T-cell (primary cell): ENCODE measurements around the gene DCAF6. TPM values are rescaled to one million over a fixed set of nuclear protein-coding genes. Genes with fewer than 3 reads are reported as not detected.

Source experiments
- ATAC-seq, 4 experiments: fragments of 200-7000 bp in 3 of 4; fragments of 150-1000 bp in 1 of 4; cut with Tn5 transposase; replicated peaks in 1 of 4; 1 replicate in 3 of 4; 2 replicates in 1 of 4; pipeline ENCODE4 v1.10.0; 2021; ENCODE audit warnings: moderate library complexity in 3 of 4, mild to moderate bottlenecking in 2 of 4, moderate number of reproducible peaks in 1 of 4
- CTCF ChIA-PET, 2 donors: fragments of 300-600 bp; sonication (Branson Sonifier 250); formaldehyde crosslinking; loops; one replicate each; lab custom pipeline; 2022; ENCODE audit warnings: antibody characterized with exemption in 2 of 2; lab: Charles Lee
- POLR2A ChIA-PET, 2 donors: fragments of 300-600 bp; sonication (Branson Sonifier 250); formaldehyde crosslinking; loops; one replicate each; lab custom pipeline; 2022; ENCODE audit warnings: antibody characterized with exemption in 2 of 2; lab: Charles Lee
- DNase-seq, 35 experiments: peaks; one replicate each; pipeline versions ENCODE4 v3.0.0 to v3.0.0-alpha.2; 2013 to 2023
- H3K27ac ChIP-seq: one replicate; pipeline ENCODE4 v1.5.1; 2013; ENCODE audit warnings: low read length
- H3K27me3 ChIP-seq, 2 experiments: replicated peaks in 1 of 2; 1 replicate in 1 of 2; 2 replicates in 1 of 2; pipeline versions ENCODE4 v1.6.1 to v1.7.0; 2013; ENCODE audit warnings: low read length in 1 of 2, mixed read lengths in 1 of 2; ENCODE audit not compliant: control insufficient read depth in 2 of 2, insufficient read depth in 2 of 2; ENCODE audit errors: extremely low read depth in 1 of 2
- H3K36me3 ChIP-seq, 2 donors: 1 replicate in 1 of 2; 2 replicates in 1 of 2; pipeline versions ENCODE4 v1.6.1 to v1.7.0; 2013; ENCODE audit warnings: low read length in 1 of 2; ENCODE audit not compliant: control insufficient read depth in 2 of 2, insufficient read depth in 1 of 2; ENCODE audit errors: extremely low read depth in 1 of 2
- H3K4me1 ChIP-seq, 2 experiments: 1 replicate in 1 of 2; 2 replicates in 1 of 2; pipeline versions ENCODE4 v1.6.1 to v1.7.0; 2013; ENCODE audit warnings: low read length in 2 of 2, mixed read lengths in 1 of 2; ENCODE audit not compliant: insufficient read depth in 2 of 2, control insufficient read depth in 1 of 2; ENCODE audit errors: extremely low read depth in 1 of 2
- H3K4me3 ChIP-seq, 2 donors: 1 replicate in 1 of 2; 2 replicates in 1 of 2; pipeline versions ENCODE4 v1.5.1 to v1.7.0; 2013; ENCODE audit warnings: mild to moderate bottlenecking in 2 of 2, low read length in 1 of 2, moderate library complexity in 1 of 2; ENCODE audit not compliant: control insufficient read depth in 1 of 2; ENCODE audit errors: extremely low read depth in 1 of 2
- H3K9me3 ChIP-seq: 2 replicates; pipeline ENCODE4 v1.7.0; 2013
- H3K27ac Mint-ChIP-seq, 2 donors: one replicate each; pipeline ENCODE4 v1.8.0; 2020 to 2021; ENCODE audit warnings: mild to moderate bottlenecking in 2 of 2, mixed read lengths in 2 of 2
- H3K27me3 Mint-ChIP-seq, 2 donors: one replicate each; pipeline ENCODE4 v1.8.0; 2021 to 2022; ENCODE audit warnings: mixed read lengths in 2 of 2
- H3K36me3 Mint-ChIP-seq: one replicate; pipeline ENCODE4 v1.8.0; 2021; ENCODE audit warnings: mixed read lengths
- H3K4me1 Mint-ChIP-seq, 3 donors: one replicate each; pipeline ENCODE4 v1.8.0; 2020 to 2022; ENCODE audit warnings: mixed read lengths in 3 of 3, mild to moderate bottlenecking in 1 of 3
- H3K4me3 Mint-ChIP-seq, 3 donors: one replicate each; pipeline ENCODE4 v1.8.0; 2020 to 2022; ENCODE audit warnings: mild to moderate bottlenecking in 3 of 3, mixed read lengths in 3 of 3, moderate library complexity in 3 of 3
- H3K9me3 Mint-ChIP-seq, 3 donors: one replicate each; pipeline ENCODE4 v1.8.0; 2020 to 2022; ENCODE audit warnings: mixed read lengths in 3 of 3
- WGBS: methylation state at CpG from one replicate; pipeline ENCODE4 v1.1.5; 2013; ENCODE audit warnings: missing lambda C conversion rate; ENCODE audit not compliant: insufficient coverage; 5-methylcytosine and 5-hydroxymethylcytosine counted together
- total RNA-seq, 35 experiments: library from RNA in 6 of 35; stranded (reverse) in 6 of 35; fragments of 120-200 nt in 1 of 35; gene quantifications; one replicate each; pipeline versions ENCODE4 v1.2.1 to v1.2.4 and lab custom pipeline; 2013 to 2026

DCAF6 gene
- total RNA-seq, 5 donors from 2014 or later (not counting 1 experiment from before 2014, with no cell fraction given), result 21.6 to 27.4 (median 26.9) TPM

GRCh38 chr1:167964646-167965045 is 28.2 kb downstream of the DCAF6 start:
- H3K9me3 ChIP-seq, result no peaks in the 10 kb centered on the region
- Mint-ChIP-seq H3K4me3 (no peak overlapping the region), H3K36me3 (peaks cover 49% of the 10 kb centered on the region), H3K9me3 (no peaks in the 10 kb centered on the region), H3K27ac (no peak overlapping the region), H3K27me3 (no peaks in the 10 kb centered on the region), H3K4me1 (peaks cover 9 to 29% (median 16%) of the 10 kb centered on the region in 3 donors)
- no peak overlapping the region for H3K4me3 ChIP-seq
- ChIA-PET POLR2A (no interaction called here), CTCF (interaction anchor here in 1 of 2 donors (0.7 kb wide), 1 partner anchor 30 kb away, joined by 3 read pairs; no protein-coding TSS in a partner anchor)
- H3K27me3 ChIP-seq, result no peaks in the 10 kb centered on the region
- H3K27ac ChIP-seq, result no peak overlapping the region
- WGBS, result 96% methylated on average over 3 of the region's 4 CpGs
- ATAC-seq (no peak), DNase-seq (no peak)
- peaks cover 5% of the 10 kb centered on the region in 2 donors for H3K36me3 ChIP-seq
- H3K4me1 ChIP-seq, result no peaks in the 10 kb centered on the region

- H3K27me3 ChIP-seq, result no peaks in the 10 kb centered on the region
- Mint-ChIP-seq H3K36me3 (peaks cover 49% of the 10 kb centered on the region), H3K9me3 (no peaks in the 10 kb centered on the region), H3K27ac (no peak overlapping the region), H3K4me3 (no peak overlapping the region), H3K4me1 (peaks cover 5 to 22% (median 15%) of the 10 kb centered on the region in 3 donors), H3K27me3 (no peaks in the 10 kb centered on the region)
- ChIA-PET POLR2A (no interaction called here), CTCF (interaction anchor here in 1 of 2 donors (0.7 to 1.1 kb wide), 2 partner anchors 10 to 144 kb away, joined by 3 read pairs; no protein-coding TSS in a partner anchor)
- peaks cover 5% of the 10 kb centered on the region in 2 donors for H3K36me3 ChIP-seq
- H3K4me1 ChIP-seq, result no peaks in the 10 kb centered on the region
- ATAC-seq (no peak), DNase-seq (no peak)
- H3K27ac ChIP-seq, result no peak overlapping the region
- H3K4me3 ChIP-seq, result no peak overlapping the region
- no peaks in the 10 kb centered on the region for H3K9me3 ChIP-seq
- no CpG with 5 or more reads among the region's 4 CpGs for WGBS
Measured at GRCh38 chr1:167966050-167966449, 29.6 kb downstream of the DCAF6 start.

- POLR2A ChIA-PET, result no interaction called here
- no peak overlapping the region for H3K4me3 Mint-ChIP-seq
- no peak overlapping the region for H3K27ac ChIP-seq
Measured at GRCh38 chr1:167968569-167968968, 32.1 kb downstream of the DCAF6 start.

GRCh38 chr1:167973832-167974231 is 37.3 kb downstream of the DCAF6 start:
- H3K4me3 Mint-ChIP-seq, result no peak overlapping the region
- Histone ChIP-seq H3K27ac (no peak overlapping the region), H3K4me1 (no peaks in the 10 kb centered on the region), H3K9me3 (no peaks in the 10 kb centered on the region), H3K27me3 (no peaks in the 10 kb centered on the region), H3K36me3 (peaks cover 6 to 11% of the 10 kb centered on the region in 2 donors), H3K4me3 (no peak overlapping the region)
- DNase-seq (no peak), ATAC-seq (no peak)
- peaks cover 0 to 2% (median 0%) of the 10 kb centered on the region in 3 donors for H3K4me1 Mint-ChIP-seq
- H3K36me3 Mint-ChIP-seq, result peaks cover 48% of the 10 kb centered on the region
- H3K27ac Mint-ChIP-seq, result no peak overlapping the region
- ChIA-PET CTCF (no interaction called here), POLR2A (no interaction called here)
- peaks cover 0 to 4% (median 0%) of the 10 kb centered on the region in 3 donors for H3K9me3 Mint-ChIP-seq
- no peaks in the 10 kb centered on the region for H3K27me3 Mint-ChIP-seq
- WGBS, result no CpG with 5 or more reads among the region's 2 CpGs

More at GRCh38 chr1:167968569-167968968, 32.1 kb downstream of the DCAF6 start:
- DNase-seq, result no peak
- CTCF ChIA-PET, result no interaction called here
- WGBS, result 100% methylated on average over 3 of the region's 3 CpGs
- H3K4me3 ChIP-seq, result no peak overlapping the region
- no peak for ATAC-seq
- H3K4me1 Mint-ChIP-seq, result peaks cover 2 to 11% (median 8%) of the 10 kb centered on the region in 3 donors
- H3K4me1 ChIP-seq, result no peaks in the 10 kb centered on the region
- peaks cover 50% of the 10 kb centered on the region for H3K36me3 Mint-ChIP-seq
- H3K27ac Mint-ChIP-seq, result no peak overlapping the region
- peaks cover 5% of the 10 kb centered on the region in 2 donors for H3K36me3 ChIP-seq
- no peaks in the 10 kb centered on the region for H3K9me3 ChIP-seq
- no peaks in the 10 kb centered on the region for H3K27me3 Mint-ChIP-seq
- H3K27me3 ChIP-seq, result no peaks in the 10 kb centered on the region
- no peaks in the 10 kb centered on the region for H3K9me3 Mint-ChIP-seq

GRCh38 chr1:167974698-167975097 is 38.2 kb downstream of the DCAF6 start:
- Histone ChIP-seq H3K9me3 (no peaks in the 10 kb centered on the region), H3K27me3 (no peaks in the 10 kb centered on the region), H3K4me3 (no peak overlapping the region), H3K4me1 (no peaks in the 10 kb centered on the region), H3K27ac (no peak overlapping the region), H3K36me3 (peaks cover 6 to 13% of the 10 kb centered on the region in 2 donors)
- H3K4me1 Mint-ChIP-seq, result peaks cover 0 to 2% (median 0%) of the 10 kb centered on the region in 3 donors
- no CpG with 5 or more reads among the region's 4 CpGs for whole genome bisulfite sequencing
- ATAC-seq, result no peak
- H3K27ac Mint-ChIP-seq, result no peak overlapping the region
- H3K9me3 Mint-ChIP-seq, result peaks cover 0 to 4% (median 0%) of the 10 kb centered on the region in 3 donors
- DNase-seq, result no peak
- CTCF ChIA-PET, result no interaction called here
- no peaks in the 10 kb centered on the region for H3K27me3 Mint-ChIP-seq
- POLR2A ChIA-PET, result no interaction called here
- no peak overlapping the region for H3K4me3 Mint-ChIP-seq
- H3K36me3 Mint-ChIP-seq, result peaks cover 54% of the 10 kb centered on the region

GRCh38 chr1:167977245-167977644 is 40.8 kb downstream of the DCAF6 start:
- H3K4me3 ChIP-seq, result no peak overlapping the region
- no peaks in the 10 kb centered on the region for H3K27me3 Mint-ChIP-seq
- no peaks in the 10 kb centered on the region for H3K4me1 ChIP-seq
- DNase-seq, result no peak
- WGBS, result no CpG with 5 or more reads among the region's 1 CpG
- ChIA-PET POLR2A (no interaction called here), CTCF (no interaction called here)
- H3K36me3 Mint-ChIP-seq, result peaks cover 65% of the 10 kb centered on the region
- no peaks in the 10 kb centered on the region for H3K9me3 ChIP-seq
- no peak overlapping the region for H3K4me3 Mint-ChIP-seq
- H3K27me3 ChIP-seq, result no peaks in the 10 kb centered on the region
- H3K27ac ChIP-seq, result no peak overlapping the region
- no peak overlapping the region for H3K27ac Mint-ChIP-seq
- peaks cover 6 to 14% (median 10%) of the 10 kb centered on the region in 3 donors for H3K4me1 Mint-ChIP-seq
- peaks cover 6 to 19% of the 10 kb centered on the region in 2 donors for H3K36me3 ChIP-seq
- no peak for ATAC-seq
- peaks cover 0 to 4% (median 0%) of the 10 kb centered on the region in 3 donors for H3K9me3 Mint-ChIP-seq
